Measurements from ENCODE around the gene MRPL34.
"Not testable (repeated sequence)": the region's sequence is repeated elsewhere in the genome, so short reads cannot be mapped to it uniquely, and the experiment has no call there.

The MRPL34 gene

GRCh38 chr19:17266975-17267788 is 38.5 kb upstream of the MRPL34 start, which contains the start of gene BABAM1:
Gene BABAM1 (plus strand): TSS chr19:17267443. CDS start chr19:17268807, 1,364 bp downstream.
- Histone ChIP-seq H3K9me3 (ENCODE audit: control insufficient read depth in 2 of 2, low read length in 2 of 2) (no peaks in the 10 kb centered on the region), H3K36me3 (ENCODE audit: control insufficient read depth in 2 of 2, insufficient read depth in 2 of 2, low read length in 2 of 2) (peaks cover 5 to 7% of the 10 kb centered on the region in 2 donors), H3K27ac (ENCODE audit: low read length) (peak within 1 kb of the TSS; percentile 76), H3K4me3 (ENCODE audit: low read length in 2 of 2) (peak within 1 kb of the TSS; percentile 86 to 99), H3K4me1 (ENCODE audit: control insufficient read depth, insufficient read depth, low read length) (peaks cover 14% of the 10 kb centered on the region), H3K27me3 (ENCODE audit: control insufficient read depth in 1 of 2, insufficient read depth in 2 of 2, low read length in 2 of 2) (no peaks in the 10 kb centered on the region), H3K9ac (ENCODE audit: low read length in 2 of 2) (peak within 1 kb of the TSS; percentile 79 to 90)

DNA sequence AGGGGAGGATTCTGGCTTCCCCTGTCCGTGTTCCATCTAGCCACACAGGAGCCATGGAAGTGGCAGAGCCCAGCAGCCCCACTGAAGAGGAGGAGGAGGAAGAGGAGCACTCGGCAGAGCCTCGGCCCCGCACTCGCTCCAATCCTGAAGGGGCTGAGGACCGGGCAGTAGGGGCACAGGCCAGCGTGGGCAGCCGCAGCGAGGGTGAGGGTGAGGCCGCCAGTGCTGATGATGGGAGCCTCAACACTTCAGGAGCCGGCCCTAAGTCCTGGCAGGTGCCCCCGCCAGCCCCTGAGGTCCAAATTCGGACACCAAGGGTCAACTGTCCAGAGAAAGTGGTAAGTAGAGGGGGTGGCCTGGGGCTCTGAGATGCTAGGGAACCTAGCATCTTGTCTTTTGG is 36.9 kb upstream of the MRPL34 start:
- Histone ChIP-seq H3K4me3 (ENCODE audit: low read length in 2 of 2) (no peak overlapping the region), H3K36me3 (ENCODE audit: control insufficient read depth in 2 of 2, insufficient read depth in 2 of 2, low read length in 2 of 2) (peaks cover 8 to 12% of the 10 kb centered on the region in 2 donors), H3K4me1 (ENCODE audit: control insufficient read depth, insufficient read depth, low read length) (peaks cover 14% of the 10 kb centered on the region), H3K9me3 (ENCODE audit: control insufficient read depth in 2 of 2, low read length in 2 of 2) (no peaks in the 10 kb centered on the region), H3K27me3 (ENCODE audit: control insufficient read depth in 1 of 2, insufficient read depth in 2 of 2, low read length in 2 of 2) (no peaks in the 10 kb centered on the region), H3K27ac (ENCODE audit: low read length) (no peak overlapping the region), H3K9ac (ENCODE audit: low read length in 2 of 2) (no peak overlapping the region)

- not testable (repeated sequence) for H3K4me3 ChIP-seq (ENCODE audit: low read length in 2 of 2); H3K9ac ChIP-seq (ENCODE audit: low read length in 2 of 2); H3K27me3 ChIP-seq (ENCODE audit: control insufficient read depth in 1 of 2, insufficient read depth in 2 of 2, low read length in 2 of 2); H3K9me3 ChIP-seq (ENCODE audit: control insufficient read depth in 2 of 2, low read length in 2 of 2); H3K4me1 ChIP-seq (ENCODE audit: control insufficient read depth, insufficient read depth, low read length); H3K27ac ChIP-seq (ENCODE audit: low read length)
- peaks cover 35 to 39% of the 10 kb centered on the region in 2 donors for H3K36me3 ChIP-seq (ENCODE audit: control insufficient read depth in 2 of 2, insufficient read depth in 2 of 2, low read length in 2 of 2)
Observed at GRCh38 chr19:17274892-17275291, 30.8 kb upstream of the MRPL34 start.

- Histone ChIP-seq H3K36me3 (ENCODE audit: control insufficient read depth in 2 of 2, insufficient read depth in 2 of 2, low read length in 2 of 2) (peaks cover 35 to 37% of the 10 kb centered on the region in 2 donors), H3K27me3 (ENCODE audit: control insufficient read depth in 1 of 2, insufficient read depth in 2 of 2, low read length in 2 of 2) (no peaks in the 10 kb centered on the region), H3K9me3 (ENCODE audit: control insufficient read depth in 2 of 2, low read length in 2 of 2) (no peaks in the 10 kb centered on the region), H3K27ac (ENCODE audit: low read length) (no peak overlapping the region), H3K9ac (ENCODE audit: low read length in 2 of 2) (no peak overlapping the region), H3K4me1 (ENCODE audit: control insufficient read depth, insufficient read depth, low read length) (no peaks in the 10 kb centered on the region), H3K4me3 (ENCODE audit: low read length in 2 of 2) (no peak overlapping the region)
Observed at GRCh38 chr19:17275441-17276175, 30.1 kb upstream of the MRPL34 start.

- H3K9me3 ChIP-seq (ENCODE audit: control insufficient read depth in 2 of 2, low read length in 2 of 2): no peaks in the 10 kb centered on the region
- H3K36me3 ChIP-seq (ENCODE audit: control insufficient read depth in 2 of 2, insufficient read depth in 2 of 2, low read length in 2 of 2): peaks cover 21 to 22% of the 10 kb centered on the region in 2 donors
Observed at GRCh38 chr19:17279436-17279835, 26.2 kb upstream of the MRPL34 start.

GRCh38 chr19:17281391-17282304 is 24.0 kb upstream of the MRPL34 start, which contains the start of gene ANKLE1:
Gene ANKLE1 (plus strand): TSS chr19:17281901. CDS start chr19:17281921, 20 bp downstream.
- H3K36me3 ChIP-seq (ENCODE audit: control insufficient read depth in 2 of 2, insufficient read depth in 2 of 2, low read length in 2 of 2): peaks cover 5 to 11% of the 10 kb centered on the region in 2 donors
- peaks cover 8 to 18% of the 10 kb centered on the region in 2 donors for H3K27me3 ChIP-seq (ENCODE audit: control insufficient read depth in 1 of 2, insufficient read depth in 2 of 2, low read length in 2 of 2)
- peaks cover 17% of the 10 kb centered on the region for H3K4me1 ChIP-seq (ENCODE audit: control insufficient read depth, insufficient read depth, low read length)
- peak within 1 kb of the TSS in 1 of 2 donors; percentile 4 for H3K9ac ChIP-seq (ENCODE audit: low read length in 2 of 2)
- no peaks in the 10 kb centered on the region for H3K9me3 ChIP-seq (ENCODE audit: control insufficient read depth in 2 of 2, low read length in 2 of 2)
- peak within 1 kb of the TSS; percentile 40 to 69 for H3K4me3 ChIP-seq (ENCODE audit: low read length in 2 of 2)
- H3K27ac ChIP-seq (ENCODE audit: low read length): no peak within 1 kb of the TSS

More at GRCh38 chr19:17279436-17279835, 26.2 kb upstream of the MRPL34 start:
- peaks cover 8 to 18% of the 10 kb centered on the region in 2 donors for H3K27me3 ChIP-seq (ENCODE audit: control insufficient read depth in 1 of 2, insufficient read depth in 2 of 2, low read length in 2 of 2)
- H3K4me3 ChIP-seq (ENCODE audit: low read length in 2 of 2): no peak overlapping the region
- H3K4me1 ChIP-seq (ENCODE audit: control insufficient read depth, insufficient read depth, low read length): peaks cover 17% of the 10 kb centered on the region
- no peak overlapping the region for H3K9ac ChIP-seq (ENCODE audit: low read length in 2 of 2)
- H3K27ac ChIP-seq (ENCODE audit: low read length): no peak overlapping the region

DNA sequence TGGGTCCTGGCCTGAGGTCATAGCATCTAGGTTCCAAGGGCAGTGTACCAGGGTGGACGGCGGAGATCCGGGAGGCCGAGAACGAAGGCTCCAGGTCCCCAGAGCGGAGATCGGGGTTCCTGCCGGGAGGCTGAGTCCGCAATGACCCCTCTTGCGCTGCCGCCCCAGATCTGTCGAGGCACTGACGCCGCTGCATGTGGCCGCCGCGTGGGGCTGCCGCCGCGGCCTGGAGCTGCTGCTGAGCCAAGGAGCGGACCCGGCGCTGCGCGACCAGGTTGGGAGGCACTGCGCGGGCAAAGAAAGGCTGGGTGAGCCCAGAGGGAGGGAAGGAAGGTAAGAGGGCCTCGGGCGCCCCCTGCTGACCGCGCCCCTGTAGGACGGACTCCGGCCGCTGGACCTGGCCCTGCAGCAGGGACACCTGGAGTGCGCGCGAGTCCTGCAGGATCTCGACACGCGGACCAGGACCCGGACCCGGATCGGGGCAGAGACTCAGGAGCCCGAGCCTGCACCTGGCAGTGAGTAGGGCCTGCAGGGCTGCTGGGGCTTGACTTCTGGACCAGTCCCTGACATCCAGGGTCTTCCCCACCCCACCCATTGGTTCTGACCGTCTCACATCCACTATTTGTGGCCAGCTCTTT is 23.1 kb upstream of the MRPL34 start:
- H3K9ac ChIP-seq (ENCODE audit: low read length in 2 of 2): no peak overlapping the region
- H3K4me3 ChIP-seq (ENCODE audit: low read length in 2 of 2): peak overlapping the region; percentile 40 to 69
- H3K9me3 ChIP-seq (ENCODE audit: control insufficient read depth in 2 of 2, low read length in 2 of 2): no peaks in the 10 kb centered on the region
- peaks cover 8 to 18% of the 10 kb centered on the region in 2 donors for H3K27me3 ChIP-seq (ENCODE audit: control insufficient read depth in 1 of 2, insufficient read depth in 2 of 2, low read length in 2 of 2)
- H3K27ac ChIP-seq (ENCODE audit: low read length): no peak overlapping the region
- H3K36me3 ChIP-seq (ENCODE audit: control insufficient read depth in 2 of 2, insufficient read depth in 2 of 2, low read length in 2 of 2): peaks cover under 1 to 4% of the 10 kb centered on the region in 2 donors
- peaks cover 17% of the 10 kb centered on the region for H3K4me1 ChIP-seq (ENCODE audit: control insufficient read depth, insufficient read depth, low read length)

DNA sequence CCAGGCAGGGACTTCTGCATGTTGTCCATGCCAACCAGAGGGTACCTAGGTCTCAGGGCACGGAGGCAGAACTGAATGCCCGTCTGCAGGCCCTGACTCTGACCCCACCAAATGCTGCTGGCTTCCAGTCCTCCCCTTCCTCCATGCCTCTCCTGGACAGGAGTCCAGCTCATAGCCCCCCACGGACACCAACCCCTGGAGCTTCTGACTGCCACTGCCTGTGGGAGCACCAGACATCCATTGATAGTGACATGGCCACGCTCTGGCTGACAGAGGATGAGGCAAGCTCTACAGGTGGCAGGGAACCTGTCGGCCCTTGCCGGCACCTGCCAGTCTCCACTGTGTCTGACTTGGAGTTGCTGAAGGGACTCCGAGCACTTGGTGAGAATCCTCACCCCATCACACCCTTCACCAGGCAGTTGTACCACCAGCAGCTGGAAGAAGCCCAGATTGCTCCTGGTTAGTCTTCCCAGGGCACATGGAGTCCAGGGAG is 22.1 kb upstream of the MRPL34 start:
- Histone ChIP-seq H3K9ac (ENCODE audit: low read length in 2 of 2) (no peak overlapping the region), H3K9me3 (ENCODE audit: control insufficient read depth in 2 of 2, low read length in 2 of 2) (no peaks in the 10 kb centered on the region), H3K27me3 (ENCODE audit: control insufficient read depth in 1 of 2, insufficient read depth in 2 of 2, low read length in 2 of 2) (peaks cover 8 to 18% of the 10 kb centered on the region in 2 donors), H3K36me3 (ENCODE audit: control insufficient read depth in 2 of 2, insufficient read depth in 2 of 2, low read length in 2 of 2) (peaks cover 0 to 3% of the 10 kb centered on the region in 2 donors), H3K4me3 (ENCODE audit: low read length in 2 of 2) (no peak overlapping the region), H3K27ac (ENCODE audit: low read length) (no peak overlapping the region), H3K4me1 (ENCODE audit: control insufficient read depth, insufficient read depth, low read length) (peaks cover 17% of the 10 kb centered on the region)

DNA sequence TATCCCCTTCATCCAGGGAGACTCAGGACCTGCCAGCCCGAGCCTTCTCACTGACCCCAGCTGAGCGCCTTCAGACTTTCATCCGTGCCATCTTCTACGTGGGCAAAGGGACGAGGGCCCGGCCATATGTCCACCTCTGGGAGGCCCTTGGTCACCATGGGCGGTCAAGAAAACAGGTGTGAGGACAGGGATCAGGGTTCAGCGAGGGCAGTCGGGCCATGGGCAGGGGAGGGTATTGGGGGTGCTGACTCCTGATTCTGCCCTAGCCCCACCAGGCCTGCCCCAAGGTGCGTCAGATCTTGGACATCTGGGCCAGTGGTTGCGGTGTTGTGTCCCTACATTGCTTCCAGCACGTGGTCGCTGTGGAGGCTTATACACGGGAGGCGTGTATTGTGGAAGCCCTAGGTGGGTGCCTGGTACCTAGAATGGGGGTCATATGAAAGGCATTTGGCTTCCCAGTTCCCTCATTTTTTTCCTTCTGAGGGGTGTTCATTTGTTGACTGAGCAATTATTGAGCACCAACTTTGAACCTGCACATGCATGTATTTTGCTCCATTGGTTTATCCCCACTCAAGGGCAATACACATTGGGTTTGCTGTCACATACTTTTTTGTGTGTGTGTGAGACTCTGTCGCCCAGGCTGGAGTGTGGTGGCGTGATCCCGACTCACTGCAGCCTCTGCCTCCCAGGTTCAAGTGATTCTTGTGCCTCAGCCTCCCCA is 20.1 kb upstream of the MRPL34 start:
- Histone ChIP-seq H3K27ac (ENCODE audit: low read length) (no peak overlapping the region), H3K4me3 (ENCODE audit: low read length in 2 of 2) (no peak overlapping the region), H3K9me3 (ENCODE audit: control insufficient read depth in 2 of 2, low read length in 2 of 2) (no peaks in the 10 kb centered on the region), H3K27me3 (ENCODE audit: control insufficient read depth in 1 of 2, insufficient read depth in 2 of 2, low read length in 2 of 2) (peaks cover 8 to 18% of the 10 kb centered on the region in 2 donors), H3K9ac (ENCODE audit: low read length in 2 of 2) (no peak overlapping the region), H3K4me1 (ENCODE audit: control insufficient read depth, insufficient read depth, low read length) (peaks cover 17% of the 10 kb centered on the region), H3K36me3 (ENCODE audit: control insufficient read depth in 2 of 2, insufficient read depth in 2 of 2, low read length in 2 of 2) (no peaks in the 10 kb centered on the region)

Data from stomach smooth muscle (tissue), 2 donors.